CD4-positive, alpha-beta T cell treated with Interleukin-17A for 4 hours (primary cell): ENCODE data around the gene ELAVL3.
"Not testable (repeated sequence)": the region's sequence is repeated elsewhere in the genome, so short reads cannot be mapped to it uniquely, and the experiment has no call there.

Experiments used
- DNase-seq: peaks from one replicate; pipeline ENCODE4 v3.0.0-alpha.2; 2020; ENCODE audit warnings: mixed read lengths

ELAVL3 gene

GRCh38 chr19:11435057-11435832, 45.6 kb downstream of the ELAVL3 start, which contains the start of the genes ODAD3 and PRKCSH:
Gene ODAD3 (minus strand): TSS chr19:11435121. CDS start chr19:11435016, 105 bp downstream.
Gene PRKCSH (plus strand): TSS chr19:11435635. CDS start chr19:11436118, 483 bp downstream.
- DNase-seq: peak; percentile 99

GRCh38 chr19:11434703-11435056, 46.2 kb downstream of the ELAVL3 start:
- DNase-seq: no peak

GRCh38 chr19:11433526-11433925, 47.3 kb downstream of the ELAVL3 start:
- not testable (repeated sequence) for DNase-seq

- DNase-seq: no peak
Observed at GRCh38 chr19:11426656-11427055, 54.2 kb downstream of the ELAVL3 start.

GRCh38 chr19:11425719-11426457, 55.0 kb downstream of the ELAVL3 start:
- no peak for DNase-seq

- no peak for DNase-seq
Observed at GRCh38 chr19:11423791-11424181, 57.1 kb downstream of the ELAVL3 start.

- no peak for DNase-seq
Observed at GRCh38 chr19:11423164-11423790, 57.6 kb downstream of the ELAVL3 start.

- DNase-seq: peak; percentile 72
Observed at GRCh38 chr19:11422163-11423065, 58.4 kb downstream of the ELAVL3 start.

- DNase-seq: peak; percentile 30
Observed at GRCh38 chr19:11421371-11422098, 59.3 kb downstream of the ELAVL3 start.

GRCh38 chr19:11420429-11421370, 60.1 kb downstream of the ELAVL3 start:
- peak; percentile 40 for DNase-seq

GRCh38 chr19:11418549-11419506, 62.0 kb downstream of the ELAVL3 start, which contains the start of gene RGL3:
Gene RGL3 (minus strand): TSS chr19:11419314. CDS start chr19:11419278, 36 bp downstream.
- no peak for DNase-seq

GRCh38 chr19:11418094-11418548, 62.7 kb downstream of the ELAVL3 start:
- DNase-seq: no peak

GRCh38 chr19:11416346-11417052, 64.3 kb downstream of the ELAVL3 start:
- no peak for DNase-seq

- no peak for DNase-seq
Observed at GRCh38 chr19:11414544-11414943, 66.3 kb downstream of the ELAVL3 start.

- DNase-seq: no peak
Observed at GRCh38 chr19:11410682-11411081, 70.2 kb downstream of the ELAVL3 start.

GRCh38 chr19:11408591-11408990, 72.3 kb downstream of the ELAVL3 start:
- DNase-seq: no peak

- not testable (repeated sequence) for DNase-seq
Observed at GRCh38 chr19:11406703-11407236, 74.1 kb downstream of the ELAVL3 start.
